HG03066 (cell line): ENCODE measurements around the gene IDH2.
"Not testable (repeated sequence)": the region's sequence is repeated elsewhere in the genome, so short reads cannot be mapped to it uniquely, and the experiment has no call there.

Experiments used
- ATAC-seq: cut with Tn5 transposase; IDR thresholded peaks from one replicate; pipeline ENCODE4 v1.9.1; 2021; ENCODE audit warnings: low read depth; ENCODE audit not compliant: unreplicated experiment

The IDH2 gene

GRCh38 chr15:90101969-90102890, at the start of gene IDH2:
TSS of gene IDH2 (minus strand) at chr15:90102468. CDS start at chr15:90102390, 78 bp downstream.
- ATAC-seq = peak; percentile 53

GRCh38 chr15:90150551-90150950, 48.3 kb upstream of the IDH2 start:
- ATAC-seq = not testable (repeated sequence)

- ATAC-seq = no peak
These were observed 47.5 kb upstream of the IDH2 start for GRCh38 chr15:90149609-90150340.

DNA sequence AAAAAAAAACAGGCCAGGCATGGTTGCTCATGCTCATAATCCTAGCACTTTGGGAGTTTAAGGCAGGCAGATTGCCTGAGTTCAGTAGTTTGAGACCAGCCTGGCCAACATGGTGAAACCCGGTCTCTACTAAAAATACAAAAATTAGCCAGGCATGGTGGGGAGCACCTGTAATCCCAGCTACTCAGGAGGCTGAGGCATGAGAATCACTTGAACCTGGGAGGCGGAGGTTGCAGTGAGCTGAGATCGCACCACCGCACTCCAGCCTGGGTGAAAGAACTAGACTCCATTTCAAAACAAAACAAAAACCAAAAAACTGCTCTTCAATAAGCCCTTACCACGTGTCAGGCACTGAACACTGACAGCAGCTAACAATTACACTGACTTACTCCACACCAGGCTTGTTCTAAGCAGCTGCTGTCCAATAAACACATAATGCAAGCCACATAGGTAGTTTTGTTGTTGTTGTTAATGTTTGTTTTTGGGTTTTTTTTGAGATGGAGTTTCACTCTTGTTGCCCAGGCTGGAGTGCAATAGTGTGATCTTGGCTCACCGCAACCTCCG, 44.0 kb upstream of the IDH2 start:
- not testable (repeated sequence) for ATAC-seq

DNA sequence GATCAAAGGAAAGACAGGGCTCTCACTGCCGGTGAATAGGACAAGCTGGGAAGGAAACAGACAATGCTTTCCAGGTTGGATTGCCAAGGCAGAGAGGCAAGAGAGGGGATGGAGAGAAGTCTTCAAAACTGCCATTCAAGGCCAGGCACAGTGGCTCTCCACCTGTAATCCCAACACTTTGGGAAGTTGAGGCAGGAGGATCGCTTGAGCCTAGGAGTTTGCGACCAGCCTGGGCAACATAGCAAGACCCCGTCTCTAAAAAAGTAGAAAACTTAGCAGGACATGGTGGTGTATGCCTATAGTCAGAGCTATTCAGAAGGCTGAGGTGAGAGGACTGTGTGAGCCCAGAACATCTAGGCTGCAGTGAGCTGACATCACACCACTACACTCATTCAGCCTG, 43.5 kb upstream of the IDH2 start:
- no peak for ATAC-seq

GRCh38 chr15:90145259-90145658, 43.0 kb upstream of the IDH2 start:
- ATAC-seq = no peak

DNA sequence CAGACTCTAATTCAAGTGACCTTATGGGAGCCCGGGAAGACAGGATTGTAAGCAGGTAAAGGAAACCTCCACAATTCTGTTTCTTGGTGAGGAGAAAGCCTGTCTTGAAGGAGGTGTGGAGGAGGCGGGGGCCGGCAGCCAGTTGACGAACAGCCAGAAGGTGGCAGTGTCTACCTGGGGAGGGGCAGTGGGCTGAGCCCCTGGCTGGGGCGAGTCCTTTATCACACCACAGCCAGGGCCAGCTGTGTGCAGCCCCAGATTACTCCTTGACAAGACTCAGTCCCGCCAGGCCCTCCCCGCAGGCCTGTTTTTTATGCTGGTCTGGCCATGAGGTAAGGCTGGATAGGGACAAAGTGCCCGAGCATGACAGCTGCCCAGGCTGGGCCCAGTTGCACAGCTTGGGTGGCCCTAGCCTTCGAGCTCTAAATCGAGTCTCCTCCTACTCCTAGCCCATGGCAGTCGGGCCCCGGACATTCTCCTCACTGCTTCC, 40.9 kb upstream of the IDH2 start:
- no peak for ATAC-seq

GRCh38 chr15:90142216-90143165, 40.2 kb upstream of the IDH2 start:
- ATAC-seq = no peak

GRCh38 chr15:90141646-90142045, 39.4 kb upstream of the IDH2 start:
- no peak for ATAC-seq

GRCh38 chr15:90139549-90139948, 37.3 kb upstream of the IDH2 start:
- not testable (repeated sequence) for ATAC-seq

DNA sequence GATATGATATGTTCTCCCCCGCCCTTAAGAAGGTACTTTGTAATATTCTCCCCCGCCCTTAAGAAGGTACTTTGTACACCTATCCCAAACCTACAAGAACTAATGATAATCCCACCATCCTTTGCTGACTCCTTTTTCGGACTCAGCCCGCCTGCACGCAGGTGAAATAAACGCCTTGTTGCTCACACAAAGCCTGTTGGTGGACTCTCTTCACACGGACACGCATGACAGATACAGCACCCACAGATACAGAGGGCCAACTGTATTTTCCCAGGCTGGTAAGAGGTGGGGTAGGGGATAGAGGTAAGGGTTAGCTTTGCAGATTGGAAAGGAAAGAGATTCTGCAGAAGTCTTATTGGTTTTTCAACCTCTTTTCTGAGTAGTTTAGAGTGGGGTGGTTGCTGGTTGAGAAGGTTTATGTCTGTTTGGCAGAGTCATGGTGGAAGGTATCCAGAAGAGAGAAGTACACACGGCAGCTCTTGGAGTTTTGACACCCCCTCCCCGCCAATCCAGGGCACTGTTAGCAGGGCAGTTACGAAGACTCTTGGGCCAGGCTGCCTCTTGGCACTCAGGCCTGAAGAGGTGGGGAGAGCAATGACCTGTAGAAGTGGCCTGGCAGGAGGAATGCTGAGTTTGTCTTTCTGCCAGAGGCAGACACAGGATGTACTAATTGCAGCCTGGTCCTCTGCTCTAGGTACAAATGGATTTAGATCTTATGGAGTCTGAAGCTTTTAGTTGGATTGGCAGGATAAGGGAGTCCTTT, 36.0 kb upstream of the IDH2 start:
- no peak for ATAC-seq

DNA sequence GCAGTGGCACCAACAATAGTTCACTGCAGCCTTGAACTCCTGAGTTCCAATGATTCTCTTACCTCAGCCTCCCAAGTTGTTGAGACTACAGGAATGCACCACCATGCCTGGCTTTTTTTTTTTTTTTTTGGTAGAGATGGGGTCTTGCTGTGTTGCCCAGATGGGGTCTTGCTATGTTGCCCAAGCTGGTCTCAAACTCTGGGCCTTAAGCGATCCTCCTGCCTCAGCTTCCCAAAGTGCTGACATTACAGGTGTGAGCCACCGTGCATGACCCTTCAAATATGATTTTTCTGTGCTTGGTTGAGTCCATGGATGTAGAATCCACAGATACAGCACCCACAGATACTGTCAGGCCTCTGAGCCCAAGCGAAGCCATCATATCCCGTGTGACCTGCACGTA, 30.2 kb upstream of the IDH2 start:
- ATAC-seq = no peak

GRCh38 chr15:90131848-90132247, 29.6 kb upstream of the IDH2 start:
- no peak for ATAC-seq

DNA sequence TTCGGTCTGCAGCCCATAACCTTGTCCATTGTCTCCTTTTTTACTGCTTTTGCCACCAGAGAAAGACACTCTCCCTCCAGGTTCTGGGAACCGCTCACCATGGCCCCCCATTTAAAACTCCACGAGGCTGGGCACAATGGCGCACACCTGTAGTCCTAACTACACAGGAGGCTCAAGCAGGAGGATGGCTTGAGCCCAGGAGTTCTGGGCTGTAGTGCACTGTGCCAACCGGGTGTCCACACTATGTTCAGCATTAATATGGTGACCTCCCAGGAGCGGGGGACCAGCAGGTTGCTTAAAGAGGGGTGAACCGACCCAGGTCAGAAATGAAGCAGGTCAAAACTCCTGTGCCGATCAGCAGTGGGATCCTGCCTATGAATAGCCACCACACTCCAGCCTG, 28.0 kb upstream of the IDH2 start:
- ATAC-seq = no peak

GRCh38 chr15:90126596-90127435, 24.5 kb upstream of the IDH2 start:
- ATAC-seq = no peak

DNA sequence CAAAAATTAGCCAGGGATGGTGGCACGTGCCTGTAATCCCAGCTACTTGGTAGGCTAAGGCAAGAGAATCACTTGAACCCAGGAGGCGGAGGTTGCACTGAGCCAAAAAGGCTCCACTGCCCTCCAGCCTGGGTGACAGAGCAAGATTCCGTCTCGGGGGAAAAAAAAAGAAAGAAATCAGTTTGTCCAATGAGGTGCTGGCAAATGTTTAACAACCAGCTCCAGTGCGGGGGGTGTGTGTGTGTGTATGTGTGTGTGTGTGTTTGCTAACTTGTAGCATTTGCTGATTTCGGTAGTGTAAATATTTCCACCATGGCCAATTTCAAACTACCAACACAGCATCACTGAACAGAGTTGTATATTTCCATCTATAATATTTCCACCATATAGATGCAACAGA, 23.8 kb upstream of the IDH2 start:
- no peak for ATAC-seq

GRCh38 chr15:90124507-90124906, 22.2 kb upstream of the IDH2 start:
- no peak for ATAC-seq

- no peak for ATAC-seq
These were observed 18.8 kb upstream of the IDH2 start for GRCh38 chr15:90121086-90121485.
